GM18517 (cell line): Measurements from ENCODE around the gene TACO1.

Experiments used
- ATAC-seq: cut with Tn5 transposase; IDR thresholded peaks from one replicate; pipeline ENCODE4 v1.9.1; 2021; ENCODE audit warnings: mild to moderate bottlenecking, moderate library complexity; ENCODE audit not compliant: unreplicated experiment

Gene TACO1

GRCh38 chr17:63598281-63598680 is 2.4 kb upstream of the TACO1 start:
- ATAC-seq: no peak

- ATAC-seq: no peak
Measured at GRCh38 chr17:63601439-63602371, 1.0 kb downstream of the TACO1 start.

- no peak for ATAC-seq
Measured at GRCh38 chr17:63609816-63610573, 9.3 kb downstream of the TACO1 start.

GRCh38 chr17:63610854-63611253 is 10.2 kb downstream of the TACO1 start:
- no peak for ATAC-seq

GRCh38 chr17:63611354-63611753 is 10.7 kb downstream of the TACO1 start:
- no peak for ATAC-seq

GRCh38 chr17:63613663-63614062 is 13.0 kb downstream of the TACO1 start:
- ATAC-seq: no peak

GRCh38 chr17:63621229-63621683 is 20.6 kb downstream of the TACO1 start:
- ATAC-seq: no peak

GRCh38 chr17:63621684-63622573 is 21.2 kb downstream of the TACO1 start, which contains the start of gene MAP3K3:
Gene MAP3K3, plus strand, starts transcription at chr17:63622417. Its CDS starts 343 bp downstream, at chr17:63622760.
- ATAC-seq: peak; percentile 92

- ATAC-seq: peak; percentile 17
Measured at GRCh38 chr17:63622574-63623390, 22.1 kb downstream of the TACO1 start.

- ATAC-seq: no peak
Measured at GRCh38 chr17:63623786-63624530, 23.3 kb downstream of the TACO1 start.

- ATAC-seq: no peak
Measured at GRCh38 chr17:63624531-63624880, 23.8 kb downstream of the TACO1 start.

GRCh38 chr17:63626551-63627180 is 26.0 kb downstream of the TACO1 start:
- ATAC-seq: no peak

GRCh38 chr17:63629627-63630026 is 28.9 kb downstream of the TACO1 start:
- no peak for ATAC-seq

GRCh38 chr17:63631062-63631461 is 30.4 kb downstream of the TACO1 start:
- no peak for ATAC-seq

GRCh38 chr17:63631626-63632025 is 30.9 kb downstream of the TACO1 start:
- no peak for ATAC-seq

GRCh38 chr17:63633742-63634141 is 33.0 kb downstream of the TACO1 start:
- ATAC-seq: no peak

GRCh38 chr17:63634163-63634562 is 33.5 kb downstream of the TACO1 start:
- no peak for ATAC-seq

- no peak for ATAC-seq
Measured at GRCh38 chr17:63634816-63635215, 34.1 kb downstream of the TACO1 start.

- no peak for ATAC-seq
Measured at GRCh38 chr17:63635290-63635689, 34.6 kb downstream of the TACO1 start.
